Astrocyte of the spinal cord (primary cell): Measurements from ENCODE around the gene LRBA.

Experiments
- DNase-seq: peaks from one replicate; pipeline ENCODE4 v3.0.0; 2011; ENCODE audit warnings: low read depth, low spot score
- H3K4me3 ChIP-seq: 2 replicates; pipeline ENCODE4 v1.5.1; 2011; ENCODE audit warnings: low read depth, mild to moderate bottlenecking, low read length, moderate library complexity
- CTCF ChIP-seq: IDR thresholded peaks from 2 replicates; pipeline ENCODE4 v1.5.1; 2012; ENCODE audit warnings: low read depth, mild to moderate bottlenecking, low read length, inconsistent platforms
- in situ Hi-C: cut with HindIII; loops from 2 replicates; pipeline ENCODE4 v1.10.0; 2017; ENCODE audit warnings: low sequenced_read_pairs

LRBA gene

GRCh38 chr4:150903603-150904002 lies 111.5 kb downstream of the LRBA start:
- TF ChIP-seq CTCF: no peak
- in situ Hi-C loops: no loop called here
- no peak for DNase-seq
- no peak overlapping the region for H3K4me3 ChIP-seq

GRCh38 chr4:150896497-150896896 lies 118.6 kb downstream of the LRBA start:
- in situ Hi-C loops: no loop called here
- no peak for TF ChIP-seq CTCF
- H3K4me3 ChIP-seq: no peak overlapping the region
- no peak for DNase-seq

GRCh38 chr4:150890246-150890645 lies 124.8 kb downstream of the LRBA start:
- H3K4me3 ChIP-seq: no peak overlapping the region
- DNase-seq: no peak
- in situ Hi-C loops: no loop called here
- TF ChIP-seq CTCF: no peak

- H3K4me3 ChIP-seq: no peak overlapping the region
- DNase-seq: no peak
- in situ Hi-C loops: no loop called here
- no peak for TF ChIP-seq CTCF
These were observed 125.8 kb downstream of the LRBA start for GRCh38 chr4:150889306-150889705.

GRCh38 chr4:150888625-150889024 lies 126.5 kb downstream of the LRBA start:
- DNase-seq: no peak
- in situ Hi-C loops: no loop called here
- no peak overlapping the region for H3K4me3 ChIP-seq
- no peak for TF ChIP-seq CTCF

GRCh38 chr4:150888217-150888616 lies 126.9 kb downstream of the LRBA start:
- TF ChIP-seq CTCF: no peak
- H3K4me3 ChIP-seq: no peak overlapping the region
- no peak for DNase-seq
- in situ Hi-C loops: no loop called here

GRCh38 chr4:150886597-150886996 lies 128.5 kb downstream of the LRBA start:
- no peak for TF ChIP-seq CTCF
- in situ Hi-C loops: no loop called here
- no peak for DNase-seq
- H3K4me3 ChIP-seq: no peak overlapping the region
